Esophagus muscularis mucosa (tissue), 4 donors: ENCODE data around the gene BRF1. TPM values are rescaled to one million over a fixed set of nuclear protein-coding genes. Genes with fewer than 3 reads are reported as not detected.
A peak's percentile ranks its signal among the peaks of the same experiment; 100 is the strongest.

Source experiments
- DNase-seq: peaks from one replicate; pipeline ENCODE4 v3.0.0-alpha.2; 2017; ENCODE audit errors: extremely low spot score
- H3K27ac ChIP-seq, 4 donors: fragments of 200-600 bp; sonication (generic); replicated peaks in 1 of 4; 1 replicate in 3 of 4; 2 replicates in 1 of 4; pipeline ENCODE4 v1.5.1; 2016 to 2019; ENCODE audit warnings: mild to moderate bottlenecking in 1 of 4
- H3K27me3 ChIP-seq, 4 donors: fragments of 200-600 bp; sonication (generic); one replicate each; pipeline versions ENCODE4 v1.5.1 to v1.6.0; 2016 to 2019
- H3K36me3 ChIP-seq, 4 donors: fragments of 200-600 bp; sonication (generic); one replicate each; pipeline ENCODE4 v1.5.1; 2016 to 2019
- H3K4me1 ChIP-seq, 4 donors: fragments of 200-600 bp; sonication (generic); one replicate each; pipeline ENCODE4 v1.5.1; 2016 to 2019
- H3K4me3 ChIP-seq, 4 donors: fragments of 200-600 bp; sonication (generic); 1 replicate in 2 of 4; 2 replicates in 2 of 4; pipeline ENCODE4 v1.5.1; 2016 to 2019; ENCODE audit warnings: mild to moderate bottlenecking in 4 of 4, moderate library complexity in 1 of 4
- H3K9me3 ChIP-seq, 4 donors: fragments of 200-600 bp; sonication (generic); 1 replicate in 3 of 4; 2 replicates in 1 of 4; pipeline ENCODE4 v1.5.1; 2016 to 2019
- EP300 ChIP-seq: sonication (generic); formaldehyde crosslinking; IDR thresholded peaks from one replicate; pipeline ENCODE4 v1.6.1; 2017; ENCODE audit warnings: antibody characterized with exemption
- POLR2A ChIP-seq: fragments of 450-650 bp; IDR thresholded peaks from one replicate; pipeline ENCODE4 v1.6.1; 2017; ENCODE audit warnings: antibody characterized with exemption, moderate library complexity, mild to moderate bottlenecking, low read depth
- POLR2AphosphoS5 ChIP-seq, 2 donors: sonication (generic); formaldehyde crosslinking; IDR thresholded peaks; one replicate each; pipeline ENCODE4 v1.6.1; 2017; ENCODE audit warnings: antibody characterized with exemption in 2 of 2
- WGBS: methylation state at CpG from one replicate; pipeline ENCODE4 v1.1.5; 2018; 5-methylcytosine and 5-hydroxymethylcytosine counted together
- intact Hi-C: fragments of 100-400 bp; cut with DNase I; formaldehyde crosslinking; loops from one replicate; pipeline ENCODE4 v1.15.1; 2023
- total RNA-seq, 4 donors: library from RNA; depleted of rRNA; stranded (reverse); fragments of >200 nt; gene quantifications; one replicate each; pipeline versions ENCODE4 v1.1.0 to v1.2.1, GENCODE V29; 2016
- TF ChIP-seq, protein P1 (sequence below), 3 experiments: fragments of 200-600 bp in 2 of 3; fragments of 450-650 bp in 1 of 3; sonication (generic) in 2 of 3; IDR thresholded peaks; one replicate each; pipeline ENCODE4 v1.5.1; 2017 to 2019; ENCODE audit warnings: antibody characterized with exemption in 3 of 3, mild to moderate bottlenecking in 2 of 3, moderate library complexity in 1 of 3

Gene BRF1
- total RNA-seq, 4 donors from 2014 or later: 23.0 to 47.3 (median 41.4) TPM

DNA sequence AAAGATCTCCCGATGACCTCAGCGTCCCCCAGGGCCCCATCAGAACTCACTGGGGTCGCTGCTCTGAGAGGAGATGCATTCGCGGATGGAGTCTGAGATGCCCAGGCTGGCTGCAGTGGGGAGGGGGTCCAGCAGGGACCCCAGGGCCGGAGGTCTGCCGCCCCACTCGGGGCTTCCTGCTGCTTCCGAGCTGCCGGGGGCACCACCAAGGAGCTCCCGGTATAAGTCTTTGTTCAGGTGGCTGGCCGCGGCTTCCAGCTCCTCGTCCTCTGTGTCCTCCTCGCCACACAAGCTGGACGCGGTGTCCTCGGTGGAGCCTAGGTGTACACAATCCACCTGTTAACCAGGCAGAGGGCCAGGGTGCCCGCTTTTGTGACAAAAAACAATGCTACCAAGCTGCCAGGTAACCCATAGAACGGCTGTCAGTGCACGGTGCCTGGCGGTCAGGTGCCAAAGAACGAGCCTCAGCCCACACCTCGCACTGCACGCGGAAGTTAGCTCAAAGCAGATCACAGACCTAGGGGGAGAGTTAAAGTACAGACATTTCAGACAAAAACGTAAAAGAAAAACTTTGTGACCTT lies 79.1 kb downstream of the BRF1 start:
- H3K4me3 ChIP-seq: no peak overlapping the region
- intact Hi-C loops: no loop called here
- peaks cover 49 to 94% (median 89%) of the 10 kb centered on the region in 4 donors for H3K36me3 ChIP-seq
- no peaks in the 10 kb centered on the region for H3K9me3 ChIP-seq
- H3K27ac ChIP-seq: peak overlapping the region in 1 of 4 donors; percentile 42
- 94% methylated on average over 15 of the region's 27 CpGs for WGBS
- no peak for TF ChIP-seq POLR2A
- no peak for TF ChIP-seq POLR2AphosphoS5 (IDR thresholded peaks at IDR 0.05)
- TF ChIP-seq EP300: no peak
- TF ChIP-seq, protein P1, sequence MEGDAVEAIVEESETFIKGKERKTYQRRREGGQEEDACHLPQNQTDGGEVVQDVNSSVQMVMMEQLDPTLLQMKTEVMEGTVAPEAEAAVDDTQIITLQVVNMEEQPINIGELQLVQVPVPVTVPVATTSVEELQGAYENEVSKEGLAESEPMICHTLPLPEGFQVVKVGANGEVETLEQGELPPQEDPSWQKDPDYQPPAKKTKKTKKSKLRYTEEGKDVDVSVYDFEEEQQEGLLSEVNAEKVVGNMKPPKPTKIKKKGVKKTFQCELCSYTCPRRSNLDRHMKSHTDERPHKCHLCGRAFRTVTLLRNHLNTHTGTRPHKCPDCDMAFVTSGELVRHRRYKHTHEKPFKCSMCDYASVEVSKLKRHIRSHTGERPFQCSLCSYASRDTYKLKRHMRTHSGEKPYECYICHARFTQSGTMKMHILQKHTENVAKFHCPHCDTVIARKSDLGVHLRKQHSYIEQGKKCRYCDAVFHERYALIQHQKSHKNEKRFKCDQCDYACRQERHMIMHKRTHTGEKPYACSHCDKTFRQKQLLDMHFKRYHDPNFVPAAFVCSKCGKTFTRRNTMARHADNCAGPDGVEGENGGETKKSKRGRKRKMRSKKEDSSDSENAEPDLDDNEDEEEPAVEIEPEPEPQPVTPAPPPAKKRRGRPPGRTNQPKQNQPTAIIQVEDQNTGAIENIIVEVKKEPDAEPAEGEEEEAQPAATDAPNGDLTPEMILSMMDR (IDR thresholded peaks at IDR 0.05): no peak
- no peaks in the 10 kb centered on the region for H3K27me3 ChIP-seq
- no peak for DNase-seq
- H3K4me1 ChIP-seq: peaks cover 7 to 14% (median 11%) of the 10 kb centered on the region in 4 donors

DNA sequence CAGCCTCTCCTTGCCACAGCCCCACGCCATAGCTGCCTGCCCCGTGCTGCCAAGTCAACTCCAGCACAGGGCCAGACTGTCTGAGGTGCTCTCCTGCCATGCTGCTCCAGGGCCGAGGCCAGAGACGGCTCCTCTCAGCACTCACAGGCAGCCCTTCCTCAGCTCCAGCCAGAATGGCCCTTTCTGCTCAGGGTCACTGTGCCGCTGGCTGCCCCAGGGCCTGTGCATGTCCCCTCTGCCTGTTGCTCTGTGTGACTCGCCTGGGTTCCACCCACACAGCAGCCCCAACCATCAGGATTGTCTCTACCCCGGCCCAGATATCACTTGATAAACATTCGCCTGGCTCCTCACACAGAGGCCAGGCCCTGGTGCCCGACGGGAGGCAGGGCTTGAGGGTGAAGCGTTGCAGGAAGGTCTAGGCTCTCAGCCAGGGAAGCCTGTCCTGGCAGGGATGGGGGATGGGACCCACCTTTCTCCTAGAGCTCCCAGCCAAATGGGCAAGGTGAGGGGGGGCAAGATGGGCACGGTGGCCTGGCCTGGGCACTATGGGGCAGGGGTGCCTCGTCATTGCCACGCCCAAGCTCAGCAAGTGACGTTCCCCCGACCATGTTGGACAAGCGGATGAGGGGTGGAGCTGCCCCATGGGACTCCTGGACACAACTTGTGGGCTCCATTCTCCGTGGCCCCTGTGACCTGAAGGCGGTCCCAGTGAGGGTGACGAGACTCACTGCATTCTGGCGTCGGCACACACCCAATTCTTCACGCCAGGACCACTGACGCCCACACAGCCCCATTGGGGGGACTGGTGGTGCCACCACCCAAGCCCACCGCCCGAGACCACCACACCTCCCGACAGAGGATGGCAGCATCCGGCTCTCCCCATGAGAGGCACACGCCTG lies 79.9 kb downstream of the BRF1 start:
- Histone ChIP-seq H3K27ac (peak overlapping the region in 2 of 4 donors; percentile 5 to 42), H3K36me3 (peaks cover 43 to 93% (median 88%) of the 10 kb centered on the region in 4 donors), H3K4me1 (peaks cover 7 to 14% (median 11%) of the 10 kb centered on the region in 4 donors), H3K9me3 (no peaks in the 10 kb centered on the region), H3K4me3 (no peak overlapping the region), H3K27me3 (no peaks in the 10 kb centered on the region)
- 91% methylated on average over 14 of the region's 29 CpGs for WGBS
- intact Hi-C loops: no loop called here
- DNase-seq: no peak
- TF ChIP-seq POLR2AphosphoS5 (IDR thresholded peaks at IDR 0.05) (no peak), POLR2A (no peak), EP300 (no peak)
- TF ChIP-seq, protein P1 (IDR thresholded peaks at IDR 0.05): no peak

DNA sequence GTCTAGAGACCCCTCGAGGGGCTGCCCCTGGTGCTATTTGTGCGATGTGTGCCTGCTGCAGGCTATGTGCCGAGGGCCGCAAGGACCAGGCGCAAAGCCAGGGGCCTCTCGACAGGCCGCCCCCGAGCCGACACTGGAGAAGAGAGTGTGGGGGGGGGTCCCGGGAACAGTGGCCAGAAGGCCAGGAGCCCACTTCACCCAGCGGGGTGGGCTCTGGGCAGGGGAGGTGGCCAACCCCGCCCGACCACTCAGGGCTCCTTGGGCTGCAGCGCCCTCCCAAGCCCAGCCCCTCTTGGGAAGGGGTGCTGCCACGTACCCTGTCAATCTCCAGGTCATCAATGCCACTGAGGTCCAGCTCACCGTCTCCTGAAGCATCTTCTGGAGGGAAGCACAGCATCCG lies 81.0 kb downstream of the BRF1 start:
- DNase-seq: no peak

DNA sequence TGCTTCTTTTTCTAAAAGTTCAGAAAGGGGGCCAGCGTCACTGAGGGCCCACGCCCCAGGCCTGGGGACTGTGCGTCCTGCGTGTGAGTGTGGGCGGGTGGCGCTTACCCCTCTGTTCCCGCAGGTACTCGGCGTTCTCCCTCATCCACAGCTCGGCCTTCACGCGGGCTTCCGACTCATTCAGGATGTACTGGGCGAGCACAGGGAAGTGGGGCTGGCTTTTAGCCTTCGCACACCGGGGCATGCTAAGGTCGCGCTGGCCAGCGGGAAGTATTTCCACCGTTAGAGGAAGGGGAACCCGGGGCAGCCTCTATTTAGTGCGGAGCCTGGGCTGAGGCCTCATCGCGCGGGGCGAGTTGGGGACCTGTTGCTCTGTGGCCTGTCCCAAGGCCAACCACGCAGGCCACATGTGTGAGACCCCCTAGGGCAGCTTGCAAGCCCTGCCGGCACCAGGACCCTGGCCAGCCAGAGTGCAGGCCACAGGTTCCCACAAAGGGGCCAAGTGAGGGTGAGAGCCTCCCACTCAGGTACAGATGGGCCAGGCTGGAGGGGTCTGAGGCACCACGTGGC lies 81.7 kb downstream of the BRF1 start:
- no peaks in the 10 kb centered on the region for H3K27me3 ChIP-seq
- intact Hi-C loops: no loop called here
- peaks cover 7 to 21% (median 11%) of the 10 kb centered on the region in 4 donors for H3K4me1 ChIP-seq
- no peak for DNase-seq
- WGBS: 89% methylated on average over 16 of the region's 29 CpGs
- H3K4me3 ChIP-seq: no peak overlapping the region
- TF ChIP-seq, protein P1 (IDR thresholded peaks at IDR 0.05): no peak
- TF ChIP-seq POLR2A (no peak), EP300 (no peak), POLR2AphosphoS5 (IDR thresholded peaks at IDR 0.05) (no peak)
- H3K9me3 ChIP-seq: no peaks in the 10 kb centered on the region
- H3K27ac ChIP-seq: no peak overlapping the region
- H3K36me3 ChIP-seq: peaks cover 41 to 84% (median 78%) of the 10 kb centered on the region in 4 donors

More for the DNA sequence above, 81.0 kb downstream of the BRF1 start:
- Histone ChIP-seq H3K4me1 (peaks cover 7 to 15% (median 11%) of the 10 kb centered on the region in 4 donors), H3K36me3 (peaks cover 41 to 84% (median 78%) of the 10 kb centered on the region in 4 donors), H3K9me3 (no peaks in the 10 kb centered on the region), H3K27ac (no peak overlapping the region), H3K27me3 (no peaks in the 10 kb centered on the region), H3K4me3 (no peak overlapping the region)
- intact Hi-C loops: no loop called here
- 94% methylated on average over 14 of the region's 17 CpGs for WGBS
- TF ChIP-seq POLR2A (no peak), POLR2AphosphoS5 (IDR thresholded peaks at IDR 0.05) (no peak), EP300 (no peak)
- TF ChIP-seq, protein P1 (IDR thresholded peaks at IDR 0.05): no peak
